GM21723 (cell line): ENCODE results near the gene MAST1.
A peak's percentile ranks its signal among the peaks of the same experiment; 100 is the strongest.

Experiments
- ATAC-seq: cut with Tn5 transposase; IDR thresholded peaks from one replicate; pipeline ENCODE4 v1.9.1; 2021; ENCODE audit warnings: mild to moderate bottlenecking, moderate library complexity; ENCODE audit not compliant: unreplicated experiment

MAST1 gene

DNA sequence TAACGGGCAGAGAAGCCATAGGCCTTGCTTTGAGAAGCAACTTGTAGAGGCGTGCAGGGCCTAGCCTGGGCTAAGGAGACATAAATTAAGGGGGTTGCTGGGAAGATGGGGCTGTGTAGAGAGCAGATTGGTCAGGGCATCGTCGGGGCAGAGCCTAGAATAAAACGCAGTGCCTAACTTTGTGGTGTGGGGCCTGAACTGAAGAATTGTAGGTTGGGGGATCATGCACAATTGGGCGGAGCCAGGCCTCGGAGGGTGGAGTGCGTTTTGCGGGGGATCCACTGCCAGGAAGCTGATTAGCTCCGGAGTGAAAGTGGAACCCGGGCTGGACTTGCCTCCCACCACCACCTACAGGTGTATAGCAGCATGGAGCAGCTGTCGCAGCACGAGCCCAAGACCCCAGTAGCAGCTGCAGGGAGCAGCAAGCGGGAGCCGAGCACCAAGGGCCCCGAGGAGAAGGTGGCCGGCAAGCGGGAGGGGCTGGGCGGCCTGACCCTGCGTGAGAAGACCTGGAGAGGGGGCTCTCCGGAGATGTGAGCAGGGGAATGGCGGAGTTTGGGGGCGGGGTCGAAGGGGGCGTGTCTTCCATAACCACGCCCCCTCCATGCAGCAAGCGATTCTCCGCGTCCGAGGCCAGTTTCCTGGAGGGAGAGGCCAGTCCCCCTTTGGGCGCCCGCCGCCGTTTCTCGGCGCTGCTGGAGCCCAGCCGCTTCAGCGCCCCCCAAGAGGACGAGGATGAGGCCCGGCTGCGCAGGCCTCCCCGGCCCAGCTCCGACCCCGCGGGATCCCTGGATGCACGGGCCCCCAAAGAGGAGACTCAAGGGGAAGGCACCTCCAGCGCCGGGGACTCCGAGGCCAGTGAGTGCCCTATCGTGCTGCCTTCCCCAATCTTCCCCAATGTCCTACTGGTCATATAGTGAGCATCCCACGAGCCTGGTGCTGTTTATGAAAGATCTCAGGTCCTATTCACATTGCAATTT is 29.1 kb downstream of the MAST1 start:
- ATAC-seq, result peak; percentile 52

DNA sequence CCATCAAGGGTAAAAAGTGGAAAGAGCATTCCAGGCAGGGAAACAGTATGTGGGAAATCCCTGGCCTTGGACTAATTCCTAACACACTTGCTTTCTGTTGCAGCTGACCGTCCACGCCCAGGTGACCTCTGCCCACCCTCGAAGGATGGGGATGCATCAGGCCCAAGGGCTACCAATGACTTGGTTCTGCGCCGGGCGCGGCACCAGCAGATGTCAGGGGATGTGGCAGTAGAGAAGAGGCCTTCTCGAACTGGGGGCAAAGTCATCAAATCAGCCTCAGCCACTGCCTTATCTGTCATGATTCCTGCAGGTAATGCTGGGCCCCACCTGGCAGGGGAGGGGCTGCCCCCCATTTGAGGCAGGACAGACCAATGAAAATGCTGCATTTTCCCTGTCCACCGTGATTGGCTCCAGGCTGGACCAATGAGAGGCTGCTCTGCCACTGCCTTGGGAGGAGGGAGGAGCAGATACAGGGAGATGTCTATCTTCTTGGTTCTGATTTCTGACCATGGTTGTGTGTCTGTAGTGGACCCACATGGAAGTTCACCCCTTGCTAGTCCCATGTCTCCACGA is 30.3 kb downstream of the MAST1 start:
- ATAC-seq, result no peak

DNA sequence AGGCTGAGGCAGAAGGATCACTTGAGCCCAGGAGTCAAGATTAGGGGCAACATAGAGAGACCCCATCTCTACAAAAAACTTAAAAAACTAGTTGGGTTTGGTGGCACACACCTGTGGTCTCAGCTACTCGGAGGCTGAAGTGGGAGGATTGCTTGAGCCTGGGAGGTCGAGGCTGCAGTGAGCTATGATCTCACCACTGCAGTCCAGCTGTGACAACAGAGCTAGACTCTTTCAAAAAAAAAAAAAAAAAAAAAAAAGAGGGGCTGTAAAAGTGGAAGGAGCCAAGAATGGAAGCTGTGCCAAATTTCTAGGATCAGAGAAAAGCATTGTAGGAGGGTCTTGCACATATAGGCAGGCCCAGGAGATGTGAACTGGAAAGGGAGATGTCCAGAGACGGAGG is 33.4 kb downstream of the MAST1 start:
- no peak for ATAC-seq

DNA sequence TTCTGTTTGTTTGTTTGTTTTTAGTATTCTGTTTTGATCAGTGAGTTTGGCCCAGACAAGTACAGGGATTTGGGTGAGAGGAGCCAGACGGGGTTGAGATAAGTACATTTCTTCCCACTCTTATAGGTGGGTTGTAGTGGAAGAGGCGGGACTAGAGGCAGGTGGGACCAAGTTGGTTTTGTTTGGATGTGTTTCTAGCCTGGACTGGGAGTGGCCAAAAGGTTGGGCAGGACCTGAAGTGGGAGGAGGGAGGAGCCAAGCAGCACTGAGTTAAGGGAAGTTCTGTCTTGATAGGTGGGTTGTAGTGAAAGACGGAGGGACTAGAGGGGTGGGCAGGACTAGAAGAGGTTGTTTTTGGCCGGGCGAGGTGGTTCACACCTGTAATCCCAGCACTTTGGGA is 33.9 kb downstream of the MAST1 start:
- ATAC-seq, result no peak

DNA sequence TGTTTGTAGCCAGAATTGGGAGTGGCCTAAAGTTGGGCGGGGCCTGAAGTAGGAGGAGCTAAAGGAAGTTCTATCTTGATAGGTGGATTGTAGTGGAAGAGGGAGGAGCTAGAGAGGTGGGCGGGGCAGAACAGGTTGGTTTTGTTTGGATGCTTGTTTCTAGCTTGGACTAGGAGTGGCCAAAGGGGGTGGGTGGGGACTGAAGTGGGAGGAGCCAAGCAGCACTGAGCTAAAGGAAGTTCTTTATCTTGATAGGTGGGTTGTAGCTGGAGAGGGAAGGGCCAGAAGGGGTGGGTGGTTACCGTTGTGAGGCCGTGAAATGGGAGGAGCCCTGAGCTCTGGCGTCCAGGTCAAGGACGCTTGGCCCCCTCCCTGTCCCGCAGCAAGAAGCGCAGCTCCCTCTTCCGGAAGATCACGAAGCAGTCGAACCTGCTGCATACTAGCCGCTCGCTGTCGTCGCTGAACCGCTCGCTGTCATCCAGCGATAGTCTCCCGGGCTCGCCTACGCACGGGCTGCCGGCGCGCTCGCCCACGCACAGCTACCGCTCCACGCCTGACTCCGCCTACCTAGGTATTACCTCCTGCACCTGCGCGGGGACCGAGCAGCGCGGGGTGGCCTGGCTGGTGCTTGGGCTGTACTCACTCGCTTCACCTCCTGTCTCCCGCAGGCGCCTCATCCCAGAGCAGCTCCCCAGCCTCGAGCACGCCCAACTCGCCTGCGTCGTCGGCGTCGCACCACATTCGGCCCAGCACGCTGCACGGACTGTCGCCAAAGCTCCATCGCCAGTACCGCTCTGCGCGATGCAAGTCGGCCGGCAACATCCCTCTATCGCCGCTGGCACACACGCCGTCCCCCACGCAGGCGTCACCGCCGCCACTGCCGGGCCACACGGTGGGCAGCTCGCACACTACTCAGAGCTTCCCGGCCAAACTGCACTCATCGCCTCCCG is 34.9 kb downstream of the MAST1 start:
- ATAC-seq, result no peak

DNA sequence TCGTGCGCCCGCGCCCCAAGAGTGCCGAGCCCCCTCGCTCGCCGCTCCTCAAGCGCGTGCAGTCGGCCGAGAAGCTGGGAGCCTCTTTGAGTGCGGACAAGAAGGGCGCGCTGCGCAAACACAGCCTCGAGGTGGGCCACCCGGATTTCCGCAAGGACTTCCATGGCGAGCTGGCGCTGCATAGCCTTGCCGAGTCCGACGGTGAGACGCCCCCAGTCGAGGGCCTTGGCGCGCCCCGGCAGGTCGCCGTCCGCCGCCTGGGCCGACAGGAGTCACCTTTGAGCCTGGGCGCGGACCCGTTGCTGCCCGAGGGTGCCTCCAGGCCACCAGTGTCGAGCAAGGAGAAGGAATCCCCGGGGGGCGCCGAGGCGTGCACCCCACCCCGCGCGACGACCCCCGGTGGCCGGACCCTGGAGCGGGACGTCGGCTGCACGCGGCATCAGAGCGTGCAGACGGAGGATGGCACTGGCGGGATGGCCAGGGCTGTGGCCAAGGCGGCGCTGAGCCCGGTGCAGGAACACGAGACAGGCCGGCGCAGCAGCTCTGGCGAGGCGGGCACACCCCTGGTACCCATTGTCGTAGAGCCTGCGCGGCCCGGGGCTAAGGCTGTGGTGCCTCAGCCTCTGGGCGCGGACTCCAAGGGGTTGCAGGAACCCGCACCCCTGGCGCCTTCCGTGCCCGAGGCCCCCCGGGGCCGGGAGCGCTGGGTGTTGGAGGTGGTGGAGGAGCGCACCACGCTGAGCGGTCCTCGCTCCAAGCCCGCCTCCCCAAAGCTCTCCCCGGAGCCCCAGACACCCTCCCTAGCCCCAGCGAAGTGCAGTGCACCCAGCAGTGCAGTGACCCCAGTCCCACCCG is 35.8 kb downstream of the MAST1 start:
- ATAC-seq, result no peak

DNA sequence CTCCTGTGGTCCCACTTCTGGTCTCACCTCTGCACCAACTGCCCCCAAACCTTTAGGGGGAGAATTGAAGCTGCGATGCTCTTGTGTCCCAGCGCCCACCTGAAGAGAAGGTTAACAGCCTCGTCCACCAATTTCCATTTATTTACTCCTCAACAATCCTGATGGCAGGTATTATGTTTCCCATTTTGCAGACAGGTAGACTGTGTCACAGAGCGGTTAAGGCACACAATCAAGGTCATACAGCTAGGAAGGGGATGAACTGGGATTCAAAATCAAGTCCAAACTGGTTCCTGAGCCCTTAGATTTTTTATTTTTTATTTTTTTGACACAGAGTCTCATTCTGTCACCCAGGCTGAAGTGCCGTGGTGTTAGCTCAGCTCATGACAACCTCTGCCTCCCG is 36.8 kb downstream of the MAST1 start:
- no peak for ATAC-seq

DNA sequence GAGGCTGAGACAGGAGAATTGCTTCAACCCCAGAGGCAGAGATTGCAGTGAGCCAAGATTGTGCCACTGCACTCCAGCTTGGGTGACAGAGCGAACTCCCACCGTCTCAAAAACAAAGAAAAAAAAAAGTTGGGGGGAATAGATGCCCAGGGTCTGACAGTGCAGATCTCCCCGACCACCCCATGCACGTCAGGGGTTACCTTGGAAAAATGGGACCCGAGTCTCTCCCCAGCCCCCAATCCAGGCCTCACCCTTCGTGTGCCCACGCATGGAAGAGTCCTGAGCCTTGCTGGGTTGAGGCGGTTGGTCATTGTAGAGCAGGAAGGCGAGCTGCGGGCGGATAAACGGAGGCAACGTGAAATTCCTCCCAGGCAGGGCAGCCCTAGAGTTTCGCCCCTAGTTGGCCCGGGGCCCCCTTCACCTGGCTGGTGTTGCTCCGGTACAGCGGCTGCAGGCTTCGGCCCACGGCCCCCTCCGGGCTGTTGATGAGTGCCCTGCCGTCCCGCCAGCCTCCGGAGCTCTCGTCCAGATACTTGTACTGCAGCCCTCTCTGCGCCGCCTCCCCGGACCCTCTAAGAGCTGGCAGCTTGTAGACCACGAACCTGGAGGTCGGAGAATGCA is 42.3 kb downstream of the MAST1 start:
- ATAC-seq, result peak; percentile 24

DNA sequence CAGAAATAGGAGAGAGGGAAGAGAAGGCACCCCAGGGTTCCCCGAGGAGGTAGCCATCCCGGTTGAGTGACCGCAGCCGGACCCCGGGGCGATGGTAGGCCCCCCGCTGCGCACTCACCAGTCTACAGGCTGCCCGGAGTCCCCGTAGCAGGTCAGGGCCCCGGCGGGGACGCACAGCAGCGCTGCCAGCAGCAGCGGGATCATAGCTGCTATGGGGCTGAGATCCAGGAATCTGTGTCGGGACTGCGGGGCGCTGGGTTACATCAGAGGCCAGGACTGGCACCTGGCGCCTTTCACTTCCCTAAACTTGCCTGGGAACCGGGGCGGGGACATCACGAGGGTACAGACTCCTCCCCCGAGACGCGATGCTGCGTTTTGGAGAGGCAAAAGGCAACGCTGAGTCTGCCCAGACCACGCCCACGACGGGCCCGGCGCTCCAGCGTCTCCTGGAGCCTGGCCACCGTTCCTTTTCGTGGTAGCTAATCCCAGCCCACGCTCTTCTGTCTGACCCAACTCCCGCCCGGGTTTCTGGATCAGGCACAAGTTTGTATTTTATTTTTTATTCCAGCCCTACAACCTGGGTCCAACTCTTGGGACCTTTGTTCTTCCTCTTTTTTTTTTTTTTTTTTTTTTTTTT is 43.0 kb downstream of the MAST1 start, which contains the start of gene DNASE2:
DNASE2 (minus strand) TSS at position 278 of the 637 bp plus-strand sequence; CDS start at position 204, 74 bp downstream.
- ATAC-seq, result peak; percentile 80

DNA sequence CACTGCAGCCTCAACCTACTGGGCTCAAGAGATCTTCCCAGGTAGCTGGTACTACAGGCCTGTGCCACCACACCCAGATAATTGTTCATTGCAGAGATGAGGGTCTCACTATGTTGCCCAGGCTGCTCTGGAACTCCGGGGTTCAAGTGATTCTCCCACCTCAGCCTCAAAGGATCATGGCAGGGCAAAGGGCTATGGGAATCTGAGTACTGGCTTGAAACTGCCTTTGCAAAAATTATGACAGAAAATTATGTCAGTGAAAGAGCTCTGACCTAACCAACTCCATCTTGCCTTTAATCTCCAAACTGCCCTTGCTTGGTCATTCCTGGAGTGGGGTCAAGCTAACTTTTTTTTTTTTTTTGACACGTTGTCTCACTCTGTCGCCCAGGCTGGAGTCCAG is 44.3 kb downstream of the MAST1 start:
- ATAC-seq, result no peak

DNA sequence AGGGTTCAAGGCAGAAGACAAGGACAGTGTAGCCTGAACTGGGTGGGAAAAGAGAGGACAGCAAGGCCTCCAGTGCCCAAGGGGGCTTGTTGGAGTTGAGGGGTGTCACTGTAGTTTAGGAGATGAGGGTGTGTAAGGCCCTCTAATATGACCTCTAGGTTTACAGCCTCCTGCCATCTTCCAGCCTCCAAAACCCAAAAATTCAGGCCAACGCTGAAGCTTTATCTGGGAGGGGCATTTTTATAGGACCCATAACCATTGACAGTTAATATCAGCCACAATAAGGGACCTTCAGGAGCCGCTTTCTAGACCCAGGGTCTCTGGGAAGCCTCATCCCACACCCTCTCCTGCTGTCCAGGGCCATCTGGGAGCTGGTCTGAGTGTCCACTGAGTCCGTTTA is 45.9 kb downstream of the MAST1 start:
- ATAC-seq, result no peak

DNA sequence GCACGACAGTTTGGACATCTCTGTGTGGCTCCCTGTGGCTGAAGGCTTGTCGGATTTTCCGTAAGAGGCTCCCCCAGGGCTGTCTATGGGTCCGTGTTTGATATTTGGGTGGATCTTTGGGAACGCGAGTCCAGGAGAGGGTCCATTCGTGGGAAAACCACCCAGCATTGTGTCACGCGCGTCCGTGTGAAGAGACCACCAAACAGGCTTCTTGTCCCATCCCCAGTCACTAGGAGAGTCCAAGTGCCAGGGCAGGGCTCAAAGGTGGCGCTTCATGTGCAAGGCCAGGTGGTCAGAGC is 46.3 kb downstream of the MAST1 start:
- ATAC-seq, result no peak

DNA sequence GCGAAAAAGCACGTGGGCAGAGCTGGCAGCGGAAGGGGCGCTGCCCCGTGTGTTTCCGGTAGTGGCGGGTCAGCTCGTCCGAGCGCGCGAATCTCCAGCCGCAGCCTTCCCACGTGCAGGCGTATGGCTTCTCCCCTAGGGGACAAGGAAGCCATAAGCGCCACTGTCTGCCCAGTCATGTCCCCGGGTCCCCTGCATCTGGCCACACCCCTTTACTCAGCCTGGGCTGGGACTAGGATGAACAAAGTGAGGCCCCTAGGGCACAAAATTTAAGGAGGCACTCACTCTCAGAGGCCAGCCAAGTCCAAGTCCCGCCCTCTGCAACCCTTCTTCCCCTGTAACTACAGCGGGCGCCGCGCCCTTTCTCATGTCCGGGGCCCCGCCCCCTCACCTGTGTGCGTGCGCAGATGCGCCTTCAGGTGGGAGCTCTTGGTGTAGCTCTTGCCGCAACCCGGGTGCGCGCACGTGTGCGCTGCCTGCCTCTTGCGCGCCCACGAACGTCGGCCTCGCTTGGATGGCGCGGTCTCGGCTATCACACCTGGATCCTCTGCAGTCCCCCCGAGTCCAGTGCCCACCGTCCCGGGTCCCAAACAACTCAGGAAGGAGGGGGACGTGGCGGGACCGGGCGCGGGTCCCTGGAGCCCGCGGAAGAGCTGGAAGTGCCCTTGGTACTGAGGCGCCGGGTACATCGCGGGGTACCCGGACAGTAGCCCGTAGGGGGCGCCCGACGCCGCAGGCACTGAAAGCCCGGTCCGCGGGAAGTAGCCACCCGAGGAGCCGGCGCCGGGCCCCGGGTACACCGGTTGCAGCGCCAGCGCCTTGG is 46.8 kb downstream of the MAST1 start:
- no peak for ATAC-seq

DNA sequence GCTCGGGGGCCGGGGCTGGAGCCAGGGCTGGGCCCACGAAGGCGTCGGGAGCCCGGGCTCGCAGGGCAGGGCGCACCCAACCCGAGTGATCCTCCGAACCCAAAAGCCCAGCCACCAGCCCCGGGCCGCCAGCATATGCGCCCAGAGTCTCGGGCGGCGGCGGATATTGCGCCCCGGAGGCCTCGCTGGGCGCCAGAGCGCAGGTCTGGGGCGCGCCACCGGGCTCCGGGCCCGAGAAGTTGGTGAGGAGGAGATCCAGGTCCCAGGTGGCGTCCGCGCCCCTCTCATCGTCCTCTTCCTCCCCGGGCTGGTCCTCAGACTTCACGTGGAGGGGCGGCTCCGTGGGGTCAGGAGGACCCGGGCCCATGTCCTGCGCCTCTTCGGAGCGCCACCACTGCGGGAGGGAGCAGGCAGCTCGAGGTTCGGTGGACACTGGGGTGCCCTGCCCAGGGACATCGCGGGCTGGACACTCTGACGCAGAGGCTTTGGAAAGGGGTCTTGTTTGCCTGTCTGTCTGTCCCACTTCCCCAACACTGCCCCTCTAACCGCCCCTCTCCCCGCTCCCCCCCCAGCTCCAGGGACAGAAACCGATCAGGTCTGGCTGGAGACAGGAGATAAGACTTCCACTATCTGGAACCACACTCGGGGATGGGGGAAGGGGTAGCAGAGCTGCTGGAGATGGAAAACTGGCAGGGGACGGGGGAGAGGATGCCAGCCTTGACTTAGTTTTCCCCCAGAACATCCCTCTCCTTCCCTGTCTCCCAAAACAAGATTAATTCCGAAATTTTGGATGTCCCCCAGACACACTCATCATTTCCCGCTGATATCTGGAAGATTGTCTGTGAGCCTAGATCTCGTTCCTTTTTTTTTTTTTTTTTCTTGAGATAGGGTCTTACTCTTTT is 47.7 kb downstream of the MAST1 start:
- ATAC-seq, result no peak

DNA sequence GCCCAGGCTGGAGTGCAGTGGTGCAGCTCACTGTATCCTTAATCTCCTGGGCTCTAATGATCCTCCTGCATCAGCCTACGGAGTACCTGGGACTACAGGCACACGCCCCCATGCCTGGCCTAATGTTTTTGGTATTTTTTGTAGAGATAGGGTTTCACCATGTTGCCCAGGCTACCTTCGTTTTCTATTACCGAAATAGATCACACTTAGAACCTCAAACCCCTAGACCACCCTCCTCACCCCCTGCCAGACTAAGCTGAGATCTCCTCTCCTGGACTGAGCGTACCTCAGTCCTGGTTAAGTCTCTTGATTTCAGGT is 48.3 kb downstream of the MAST1 start:
- ATAC-seq, result no peak

DNA sequence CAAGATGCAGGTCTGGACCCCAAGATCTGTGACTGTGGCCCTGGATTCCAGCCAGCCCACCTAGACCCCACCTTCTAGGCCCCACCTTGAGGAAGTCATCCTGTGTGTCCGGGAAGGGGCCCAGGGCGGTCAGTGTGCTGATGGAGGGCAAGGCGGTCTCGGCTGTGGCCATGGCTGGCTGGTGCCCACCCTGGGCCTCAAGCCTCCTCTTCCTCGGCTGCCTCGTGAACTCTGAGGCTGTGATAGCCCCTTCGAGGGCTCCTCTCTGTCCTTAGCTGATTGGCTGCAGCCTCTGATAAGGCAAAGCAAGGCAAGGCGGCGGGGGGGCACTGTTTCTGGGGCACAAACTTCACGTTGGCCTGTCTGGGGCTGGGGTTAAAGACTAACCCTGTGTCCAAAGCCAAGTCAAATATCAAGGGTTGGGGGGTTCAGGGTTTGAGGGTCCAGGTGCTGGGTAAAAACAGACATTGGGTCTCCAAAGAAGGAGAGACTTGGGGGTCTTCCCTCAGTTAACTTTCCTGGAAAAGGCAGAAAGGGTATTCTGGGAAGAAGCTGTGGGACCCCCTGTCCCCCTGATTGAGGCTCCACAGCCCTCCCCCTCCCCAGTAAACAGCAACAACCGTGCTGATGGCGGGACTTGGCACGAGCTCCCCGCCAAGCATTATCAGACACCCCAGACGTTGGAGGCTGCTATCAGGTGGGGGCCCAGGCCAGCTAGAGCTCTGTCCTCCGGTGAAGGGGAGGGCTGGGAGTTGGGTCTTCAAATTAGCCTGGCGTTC is 48.8 kb downstream of the MAST1 start, which contains the start of gene KLF1:
KLF1 (minus strand) TSS at position 233 of the 779 bp plus-strand sequence; CDS start at position 172, 61 bp downstream.
- no peak for ATAC-seq
